Stimulated activated CD8-positive, alpha-beta memory T cell treated with anti-CD3 and anti-CD28 coated beads, Interleukin-4, amount 100 ng/mL, for 1 hour (primary cell): ENCODE measurements around the gene DUS4L.

ENCODE experiments used
- DNase-seq, 2 donors: peaks; one replicate each; pipeline ENCODE4 v3.0.0-alpha.2; 2020; ENCODE audit warnings: low read depth in 2 of 2, low spot score in 1 of 2

DUS4L gene

DNA sequence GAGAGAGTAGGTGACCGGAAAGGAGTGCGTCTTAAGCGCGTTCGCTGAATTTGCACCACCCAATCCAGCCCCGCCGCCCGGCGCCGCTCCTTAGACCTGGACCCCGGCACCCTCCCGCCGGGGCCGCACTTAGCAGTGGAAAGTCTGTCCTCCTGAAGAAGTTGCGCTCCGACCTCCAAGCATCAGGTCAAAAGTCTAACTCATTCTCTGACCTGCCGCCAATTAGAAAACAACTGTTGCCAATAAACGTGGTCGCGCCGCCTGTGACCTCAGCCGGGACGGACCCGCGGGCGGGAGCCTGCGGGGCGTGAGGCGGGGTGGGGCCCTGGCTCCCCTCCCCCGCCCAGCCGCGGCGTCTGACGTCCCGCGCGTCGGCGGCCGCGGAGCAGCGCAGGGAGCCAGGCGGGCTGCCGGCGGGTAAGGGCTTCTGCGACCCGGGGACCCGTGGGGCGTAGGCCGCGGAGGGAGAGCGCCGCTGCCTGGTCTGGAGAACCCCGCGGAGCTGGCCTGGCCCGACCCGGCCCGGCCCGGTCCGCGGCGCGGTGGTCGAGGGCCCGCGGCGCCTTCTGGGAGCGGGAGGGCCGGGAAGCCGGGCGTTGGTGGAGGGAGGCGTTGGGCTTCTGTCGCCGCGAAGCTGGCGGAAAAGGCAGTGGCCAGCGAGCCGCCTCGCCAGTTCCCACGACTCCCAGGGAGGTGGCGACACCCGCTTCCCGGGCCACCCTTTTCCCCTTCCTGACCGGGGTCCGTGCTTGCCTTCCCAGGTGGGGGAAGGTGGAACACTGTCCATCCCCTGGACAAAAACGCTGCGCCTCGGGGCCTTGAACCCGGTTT lies 16.3 kb downstream of the DUS4L start, which contains the start of gene BCAP29:
Gene BCAP29 (plus strand): TSS at position 362 of the 831 bp plus-strand sequence. CDS start 527 bp downstream, outside the sequence.
- DNase-seq = peak in 1 of 2 donors; percentile 27

DNA sequence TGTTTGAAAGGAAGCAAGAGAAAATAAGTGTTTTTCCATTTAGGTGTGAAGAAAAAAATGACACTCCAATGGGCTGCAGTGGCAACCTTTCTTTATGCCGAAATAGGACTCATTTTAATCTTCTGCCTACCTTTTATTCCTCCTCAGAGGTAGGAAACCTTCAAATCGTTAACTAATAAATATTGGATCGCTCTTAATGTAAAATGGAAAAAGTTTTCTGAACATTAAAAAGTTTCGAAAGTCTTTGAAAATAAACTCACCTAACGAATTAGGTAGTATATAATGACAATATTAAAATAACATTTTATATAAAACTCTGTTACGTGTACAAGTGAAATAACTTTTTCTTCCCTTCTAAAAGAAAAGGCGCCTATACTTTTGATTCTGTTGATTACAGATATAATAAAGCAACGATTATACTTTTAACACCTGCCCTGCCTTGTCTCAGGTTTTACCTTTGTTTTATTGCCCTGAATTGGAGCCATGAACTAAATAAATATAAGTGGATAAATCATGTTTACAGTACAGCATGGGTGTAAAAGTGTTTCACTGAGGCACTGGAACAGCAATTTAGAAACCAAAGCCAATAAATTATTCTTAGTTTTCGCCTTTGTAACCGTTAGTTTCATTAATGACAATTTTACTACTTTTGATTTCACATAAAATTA lies 17.1 kb downstream of the DUS4L start:
- DNase-seq = no peak

GRCh38 chr7:107581387-107582013 lies 17.7 kb downstream of the DUS4L start:
- no peak for DNase-seq

- DNase-seq = no peak
Measured at GRCh38 chr7:107582875-107583274, 19.1 kb downstream of the DUS4L start.

DNA sequence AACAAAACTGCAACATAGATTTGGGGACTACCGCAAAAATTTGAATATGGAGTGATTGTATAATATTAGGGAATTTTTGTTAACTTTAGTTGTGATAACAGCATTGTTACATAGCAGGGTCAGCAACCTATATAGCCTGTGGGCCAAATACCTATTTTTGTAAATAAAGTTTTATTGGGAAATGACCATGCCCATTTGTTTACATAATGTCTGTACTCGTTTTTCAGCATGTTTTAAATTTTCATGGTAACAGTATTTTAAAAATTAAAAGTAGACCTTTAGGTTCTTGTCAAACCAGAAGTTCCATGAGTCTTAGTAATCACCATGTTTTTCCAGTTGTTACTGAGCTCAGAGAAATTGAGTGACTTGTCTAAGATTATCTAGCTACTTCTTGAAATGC lies 20.9 kb downstream of the DUS4L start:
- DNase-seq = no peak

GRCh38 chr7:107588529-107589130 lies 24.9 kb downstream of the DUS4L start:
- DNase-seq = no peak

GRCh38 chr7:107591421-107591820 lies 27.6 kb downstream of the DUS4L start:
- no peak for DNase-seq

GRCh38 chr7:107592361-107593024 lies 28.7 kb downstream of the DUS4L start:
- no peak for DNase-seq

DNA sequence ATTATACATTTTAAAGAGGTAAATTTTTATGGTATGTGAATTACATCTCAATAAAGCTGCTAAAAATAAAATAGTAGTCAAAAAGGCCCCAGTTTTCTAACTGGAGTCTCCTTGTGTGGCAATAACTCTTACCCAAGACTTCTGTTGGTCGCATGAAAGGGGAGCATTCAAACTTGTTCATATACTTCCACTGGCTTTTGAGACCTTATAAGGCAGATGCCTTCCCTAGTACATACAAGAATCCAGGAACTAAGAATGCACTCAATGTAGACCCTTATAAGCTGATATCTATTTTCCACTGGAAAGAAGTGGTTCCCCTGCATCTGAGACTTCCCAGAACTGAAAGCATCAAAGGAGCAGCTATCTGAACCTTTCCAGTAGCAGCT lies 29.2 kb downstream of the DUS4L start:
- no peak for DNase-seq

- DNase-seq = no peak
Measured at GRCh38 chr7:107594961-107595737, 31.4 kb downstream of the DUS4L start.

DNA sequence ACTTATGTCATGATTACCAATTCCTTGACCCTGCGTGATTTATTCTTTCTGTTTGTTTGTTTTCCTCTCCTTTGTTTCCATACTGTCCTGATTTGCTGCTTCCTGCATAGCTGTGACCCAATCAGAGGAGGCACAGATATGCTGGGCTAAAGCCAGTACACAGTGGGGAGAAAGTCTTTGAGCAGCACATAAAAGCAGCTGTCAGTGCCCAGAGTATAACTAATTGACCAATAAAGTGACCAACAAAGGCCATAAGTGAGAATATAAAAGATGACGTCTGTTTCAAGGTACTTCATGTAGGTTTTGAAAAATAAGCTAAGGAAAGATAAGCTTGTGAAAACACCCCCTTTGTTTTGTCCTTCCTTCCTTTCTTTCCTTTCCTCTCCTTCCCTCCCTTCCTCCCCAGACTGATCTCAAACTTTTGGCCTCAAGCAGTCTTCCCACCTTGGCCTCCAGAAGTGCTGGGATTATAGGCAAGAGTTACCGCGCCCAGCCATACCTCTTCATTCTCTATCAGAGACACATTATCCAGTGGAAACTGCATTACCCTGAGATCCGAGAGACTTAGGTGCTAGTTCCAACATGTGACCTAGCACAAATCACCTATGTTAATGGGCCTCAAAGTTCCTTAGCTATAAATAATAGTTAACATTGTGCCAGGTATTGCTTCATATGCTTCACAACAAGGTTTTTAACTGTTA lies 33.3 kb downstream of the DUS4L start:
- no peak for DNase-seq

DNA sequence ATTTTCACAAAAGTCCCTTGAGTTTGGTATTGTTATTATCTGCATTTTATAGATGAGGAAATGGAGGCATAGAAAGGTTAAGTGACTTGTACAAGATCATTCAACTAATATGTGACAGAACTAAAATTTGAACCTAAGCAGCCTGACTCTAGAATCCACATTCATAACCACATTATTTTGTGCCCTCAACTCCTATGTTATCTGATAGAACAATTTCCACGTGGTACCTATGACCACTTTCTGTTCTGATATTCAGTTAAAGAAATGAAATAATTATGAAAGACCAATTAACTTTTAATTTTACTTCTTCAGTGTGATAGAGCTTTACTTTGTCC lies 33.8 kb downstream of the DUS4L start:
- no peak for DNase-seq

DNA sequence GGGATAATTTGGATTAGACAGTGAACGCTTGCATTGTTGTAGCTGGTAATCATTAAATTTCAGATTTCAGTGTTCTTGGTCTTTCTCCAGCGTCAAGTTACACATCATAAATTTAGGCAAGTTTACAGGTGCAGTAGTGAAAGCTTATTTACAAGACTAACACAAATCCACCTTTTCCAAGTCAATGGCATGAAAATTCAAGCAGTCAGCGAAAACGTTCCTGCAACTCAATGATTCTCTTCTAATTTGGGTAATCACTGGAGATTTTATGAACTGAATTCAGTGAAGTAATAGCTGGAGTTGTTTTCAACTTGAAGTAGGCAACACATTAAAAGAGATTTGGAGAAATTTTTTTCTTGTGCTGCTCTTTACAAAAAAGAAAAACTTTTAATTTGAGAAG lies 34.2 kb downstream of the DUS4L start:
- DNase-seq = no peak

GRCh38 chr7:107599262-107599661 lies 35.5 kb downstream of the DUS4L start:
- DNase-seq = no peak

DNA sequence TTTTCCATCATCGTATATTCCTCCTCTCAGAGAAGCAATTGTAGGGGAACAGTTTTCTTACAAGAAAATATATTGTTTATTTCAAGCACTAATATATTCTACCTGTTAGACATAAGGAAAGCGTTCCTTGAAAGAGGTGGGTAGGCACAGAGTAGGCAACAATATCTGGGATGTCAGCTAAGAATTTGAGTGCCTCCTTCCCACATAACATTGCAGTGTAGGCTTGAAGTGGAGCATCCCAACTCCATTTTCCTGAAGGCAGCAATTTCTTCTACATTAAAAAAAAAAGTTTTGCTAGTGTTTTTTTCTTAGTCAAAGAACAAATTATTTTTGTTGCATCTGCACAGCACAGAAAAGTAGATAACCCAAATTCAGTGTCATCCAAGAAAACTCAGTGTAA lies 37.0 kb downstream of the DUS4L start:
- no peak for DNase-seq

GRCh38 chr7:107605218-107605815 lies 41.5 kb downstream of the DUS4L start:
- DNase-seq = no peak

- DNase-seq = no peak
Measured at GRCh38 chr7:107606303-107606702, 42.5 kb downstream of the DUS4L start.

GRCh38 chr7:107609811-107610261 lies 46.1 kb downstream of the DUS4L start:
- no peak for DNase-seq

DNA sequence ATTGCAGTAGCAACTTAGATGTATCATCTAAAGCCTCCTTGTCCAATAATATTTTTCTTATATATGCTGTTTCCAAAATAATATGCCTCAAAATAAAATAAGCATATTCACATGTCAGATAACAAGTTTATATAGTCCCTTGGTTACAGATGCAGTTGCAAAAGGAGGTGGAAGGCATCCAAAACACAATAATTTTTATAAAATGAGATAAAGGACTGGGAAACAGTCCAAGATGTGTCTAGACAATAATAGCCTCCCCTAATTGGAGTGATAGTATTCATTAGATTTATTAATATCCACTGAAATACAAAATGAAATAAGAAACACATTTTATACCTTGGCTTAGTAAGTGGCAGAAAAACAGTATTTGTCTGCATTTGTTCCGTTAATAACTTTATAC lies 46.6 kb downstream of the DUS4L start:
- DNase-seq = no peak
